Measurements from ENCODE around the gene RALGAPA1.

DNA sequence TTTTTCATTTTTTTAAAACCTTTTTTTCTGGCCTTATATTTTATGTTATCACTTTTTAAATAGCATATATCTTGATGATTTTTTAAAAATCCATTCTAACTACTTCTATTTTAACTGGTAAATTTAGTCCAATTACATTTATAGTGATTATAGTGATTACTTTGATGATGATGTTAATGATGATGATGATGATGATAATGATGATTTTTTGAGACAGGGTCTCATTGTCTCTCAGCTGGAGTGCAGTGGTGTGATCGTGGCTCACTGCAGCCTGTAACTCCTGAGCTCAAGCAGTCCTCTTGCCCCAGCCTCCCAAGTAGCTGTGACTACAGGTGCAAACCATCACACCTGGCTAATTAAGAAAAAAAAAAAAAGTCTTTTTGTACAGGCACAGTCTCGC lies 44.1 kb upstream of the RALGAPA1 start:
- TF ChIP-seq POLR2A (IDR thresholded peaks at IDR 0.05) (no peak), POLR2AphosphoS5 (IDR thresholded peaks at IDR 0.05) (no peak), EP300 (IDR thresholded peaks at IDR 0.05) (no peak)
- TF ChIP-seq, protein P1, sequence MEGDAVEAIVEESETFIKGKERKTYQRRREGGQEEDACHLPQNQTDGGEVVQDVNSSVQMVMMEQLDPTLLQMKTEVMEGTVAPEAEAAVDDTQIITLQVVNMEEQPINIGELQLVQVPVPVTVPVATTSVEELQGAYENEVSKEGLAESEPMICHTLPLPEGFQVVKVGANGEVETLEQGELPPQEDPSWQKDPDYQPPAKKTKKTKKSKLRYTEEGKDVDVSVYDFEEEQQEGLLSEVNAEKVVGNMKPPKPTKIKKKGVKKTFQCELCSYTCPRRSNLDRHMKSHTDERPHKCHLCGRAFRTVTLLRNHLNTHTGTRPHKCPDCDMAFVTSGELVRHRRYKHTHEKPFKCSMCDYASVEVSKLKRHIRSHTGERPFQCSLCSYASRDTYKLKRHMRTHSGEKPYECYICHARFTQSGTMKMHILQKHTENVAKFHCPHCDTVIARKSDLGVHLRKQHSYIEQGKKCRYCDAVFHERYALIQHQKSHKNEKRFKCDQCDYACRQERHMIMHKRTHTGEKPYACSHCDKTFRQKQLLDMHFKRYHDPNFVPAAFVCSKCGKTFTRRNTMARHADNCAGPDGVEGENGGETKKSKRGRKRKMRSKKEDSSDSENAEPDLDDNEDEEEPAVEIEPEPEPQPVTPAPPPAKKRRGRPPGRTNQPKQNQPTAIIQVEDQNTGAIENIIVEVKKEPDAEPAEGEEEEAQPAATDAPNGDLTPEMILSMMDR (IDR thresholded peaks at IDR 0.05) = no peak

All from stomach (tissue), 4 donors.